Measurements from ENCODE around the gene CD22.

The CD22 gene

DNA sequence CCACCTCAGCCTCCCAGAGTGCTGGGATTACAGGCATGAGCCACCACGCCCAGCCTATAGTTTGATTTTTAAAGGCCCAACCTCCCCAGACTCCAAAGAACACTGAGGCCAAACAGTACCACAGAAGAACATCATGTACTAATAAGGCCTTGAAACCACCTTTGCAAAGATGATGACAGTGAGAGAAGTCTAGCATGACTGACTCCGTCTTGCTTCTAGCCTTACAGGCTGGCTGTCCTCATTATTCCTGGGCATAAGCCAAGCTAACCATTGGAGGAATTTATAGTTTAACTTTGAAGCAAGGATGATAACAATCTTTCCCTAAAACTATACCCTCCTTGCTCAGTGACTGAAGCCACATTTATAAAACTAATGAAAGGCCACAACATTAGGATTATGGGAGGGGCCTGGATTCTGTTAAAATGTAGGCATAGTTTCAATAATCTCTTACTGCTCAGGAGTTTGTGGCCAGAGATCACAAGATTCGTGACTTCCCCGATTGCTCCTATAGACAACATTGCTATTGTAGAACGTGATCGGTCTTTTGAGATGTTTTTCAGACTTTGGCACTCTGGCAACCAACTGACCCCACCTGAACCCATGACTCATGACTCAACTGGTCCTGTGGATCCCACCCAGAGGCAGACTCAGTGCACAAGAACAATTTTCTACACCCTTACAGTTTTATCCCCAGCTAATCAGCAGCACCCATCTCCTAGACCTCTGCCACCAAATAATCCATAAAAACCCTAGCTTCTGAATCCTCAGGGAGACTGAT is 59.5 kb downstream of the CD22 start:
- DNase-seq (ENCODE audit: low read depth): no peak

DNA sequence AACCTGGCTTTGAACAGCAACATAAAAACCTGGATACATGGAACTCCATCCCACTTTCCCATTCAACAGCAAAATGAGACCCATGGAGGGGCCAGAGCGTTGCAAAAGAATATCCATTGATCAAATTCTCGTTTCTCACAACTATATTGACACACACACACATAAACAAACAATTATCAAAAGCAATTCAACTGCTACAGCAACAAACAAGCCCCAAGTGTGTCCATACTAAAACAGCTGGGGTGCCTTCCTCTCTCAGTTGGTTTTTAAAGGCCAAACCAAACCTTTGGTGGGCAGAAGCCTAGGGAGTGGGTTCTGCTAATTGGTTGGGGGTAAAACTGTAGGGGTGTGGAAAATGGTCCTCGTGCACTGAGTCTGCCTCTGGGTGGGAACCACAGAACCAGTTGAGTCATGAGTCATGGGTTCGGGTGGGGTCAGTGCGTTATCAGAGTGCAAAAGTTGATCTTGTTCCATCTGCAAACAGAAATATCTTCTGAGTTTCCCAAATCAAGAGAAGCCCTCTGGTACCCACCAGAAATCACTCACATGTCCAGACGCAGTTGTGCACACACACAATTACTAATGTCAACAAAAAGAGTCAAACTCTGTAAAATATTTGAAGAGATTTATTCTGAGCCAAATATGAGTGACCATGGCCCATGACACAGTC is 60.3 kb downstream of the CD22 start:
- DNase-seq (ENCODE audit: low read depth): no peak

DNA sequence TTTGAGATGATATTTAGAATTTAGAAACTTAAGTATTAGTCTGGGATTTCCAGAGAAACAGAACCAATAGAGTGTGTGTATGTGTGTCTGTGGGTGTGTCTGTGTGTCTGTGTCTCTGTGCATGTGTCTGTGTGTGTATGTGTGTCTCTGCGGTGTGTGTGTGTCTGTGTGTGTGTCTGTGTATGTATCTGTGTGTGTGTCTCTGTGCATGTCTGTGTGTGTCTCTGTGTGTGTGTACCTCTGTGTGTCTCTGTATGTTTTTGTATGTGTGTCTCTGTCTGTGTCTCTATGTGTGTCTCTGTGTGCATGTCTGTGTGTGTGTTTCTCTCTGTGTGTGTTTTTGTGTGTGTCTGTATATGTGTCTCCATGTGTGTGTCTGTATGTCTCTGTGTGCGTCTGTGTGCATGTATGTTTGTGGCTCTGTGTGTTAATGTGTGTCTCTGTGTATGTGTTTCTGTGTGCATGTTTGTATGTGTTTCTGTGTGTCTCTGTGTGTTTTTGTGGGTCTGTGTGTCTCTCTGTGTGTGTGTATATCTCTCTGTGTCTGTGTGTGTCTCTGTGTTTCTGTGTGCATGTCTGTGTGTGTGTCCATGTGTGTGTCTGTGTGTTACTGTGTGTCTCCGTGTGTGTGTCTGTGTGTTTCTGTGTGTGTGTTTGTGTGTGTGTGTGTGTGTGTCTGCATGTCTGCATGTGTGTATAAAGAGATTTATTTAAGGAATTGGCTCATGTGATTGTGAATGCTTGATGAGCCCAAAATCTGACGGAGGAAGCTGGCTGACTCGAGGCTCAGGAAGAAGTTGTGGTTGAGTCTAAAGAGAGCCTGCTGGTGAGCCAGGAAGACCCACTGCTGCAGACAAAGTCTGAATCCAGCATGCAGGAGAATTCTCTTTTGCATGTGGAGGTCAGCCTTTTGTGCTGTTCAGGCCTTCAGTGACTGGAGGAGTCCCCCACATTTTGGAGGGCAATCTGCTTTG is 64.0 kb downstream of the CD22 start:
- DNase-seq (ENCODE audit: low read depth): no peak

DNA sequence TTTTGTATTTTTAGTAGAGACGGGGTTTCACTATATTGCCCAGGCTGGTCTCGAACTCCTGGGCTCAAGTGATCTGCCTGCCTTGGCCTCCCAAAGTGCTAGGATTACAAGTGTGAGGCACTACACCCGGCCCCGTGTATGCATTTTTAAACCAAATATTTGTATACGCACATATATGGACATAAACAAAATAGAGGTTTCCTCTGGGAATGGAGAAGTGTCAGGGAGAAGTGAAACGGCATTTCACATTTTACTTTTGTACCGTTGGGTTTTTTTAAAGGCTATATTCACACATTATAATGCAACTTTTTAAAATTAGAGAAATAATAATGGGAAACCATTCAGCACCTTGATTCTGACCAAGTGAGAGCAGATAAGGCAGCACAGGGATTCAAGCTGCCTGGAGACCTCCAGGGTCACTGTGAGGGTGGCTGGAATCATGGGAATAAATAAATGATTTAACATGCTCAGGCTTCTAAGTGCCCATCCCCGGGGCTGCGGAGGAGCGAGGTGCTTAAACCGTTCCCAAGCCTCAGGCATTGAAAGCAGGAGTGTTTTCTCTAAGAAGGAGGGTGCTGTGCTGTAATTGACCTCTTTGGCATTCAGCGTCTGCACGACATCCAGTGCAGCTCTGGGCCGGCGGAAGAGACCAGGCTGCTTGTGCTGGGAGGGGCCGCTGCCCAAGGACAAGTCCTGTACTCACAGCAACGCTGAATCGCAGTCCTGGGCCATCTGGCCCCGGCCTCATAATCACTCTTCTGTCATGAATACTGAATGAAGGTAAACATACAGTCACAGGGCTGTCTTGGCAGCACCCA is 66.6 kb downstream of the CD22 start:
- no peak for DNase-seq (ENCODE audit: low read depth)

DNA sequence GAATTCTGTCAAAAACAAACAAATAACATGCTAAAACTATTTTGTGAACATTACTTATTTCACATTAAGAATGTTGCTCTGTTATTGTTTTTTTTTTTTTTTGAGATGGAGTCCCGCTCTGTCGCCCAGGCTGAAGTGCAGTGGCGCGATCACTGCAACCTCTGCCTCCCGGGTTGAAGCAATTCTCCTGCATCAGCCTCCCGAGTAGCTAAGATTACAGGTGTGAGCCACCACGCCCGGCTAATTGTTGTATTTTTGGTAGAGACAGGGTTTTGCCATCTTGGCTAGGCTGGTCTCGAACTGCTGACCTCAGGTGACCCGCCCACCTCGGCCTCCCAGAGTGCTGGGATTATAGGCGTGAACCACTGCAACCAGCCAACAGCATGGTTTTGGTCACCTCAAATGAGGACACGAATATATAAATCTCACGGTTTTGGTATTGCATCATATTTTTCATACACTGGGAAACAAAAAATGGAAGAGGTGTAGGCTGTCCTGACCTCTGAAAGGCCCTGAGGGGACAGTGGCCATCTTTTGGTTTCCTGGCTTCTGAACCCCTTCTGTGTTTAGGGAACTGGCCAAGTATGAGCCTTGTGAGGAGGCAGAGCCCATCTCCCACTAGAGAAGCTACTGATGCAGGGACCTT is 67.4 kb downstream of the CD22 start:
- no peak for DNase-seq (ENCODE audit: low read depth)

Data from amniotic epithelial cell (primary cell).